Common myeloid progenitor, CD34-positive (primary cell): Measurements from ENCODE around the gene HMGXB3.

Experiments
- CTCF ChIA-PET: fragments of 350-600 bp; sonication (Branson Sonifier 250); formaldehyde crosslinking; loops from one replicate; lab custom pipeline; 2021; ENCODE audit warnings: antibody characterized with exemption; lab: Charles Lee
- POLR2A ChIA-PET: fragments of 350-600 bp; sonication (Branson Sonifier 250); formaldehyde crosslinking; loops from one replicate; lab custom pipeline; 2021; ENCODE audit warnings: antibody characterized with exemption; lab: Charles Lee
- DNase-seq, 3 donors: peaks; one replicate each; pipeline versions ENCODE4 v3.0.0 to v3.0.0-alpha.2; 2013
- H3K27ac ChIP-seq, 2 experiments: 1 replicate in 1 of 2; 2 replicates in 1 of 2; pipeline ENCODE4 v1.7.0; 2013; ENCODE audit warnings: inconsistent platforms in 2 of 2, low read length in 2 of 2, mild to moderate bottlenecking in 2 of 2, low read depth in 1 of 2, moderate library complexity in 1 of 2; ENCODE audit not compliant: severe bottlenecking in 2 of 2, insufficient read depth in 1 of 2, poor library complexity in 1 of 2
- H3K27me3 ChIP-seq, 5 experiments: replicated peaks in 2 of 5; 1 replicate in 3 of 5; 2 replicates in 2 of 5; pipeline versions ENCODE4 v1.6.1 to v1.7.0; 2013; ENCODE audit warnings: low read length in 4 of 5, mild to moderate bottlenecking in 2 of 5, moderate library complexity in 2 of 5, inconsistent platforms in 1 of 5; ENCODE audit not compliant: insufficient read depth in 5 of 5, control insufficient read depth in 4 of 5
- H3K36me3 ChIP-seq, 4 experiments: 1 replicate in 2 of 4; 2 replicates in 2 of 4; pipeline versions ENCODE4 v1.6.1 to v1.7.0; 2013; ENCODE audit warnings: low read length in 3 of 4, control low read depth in 1 of 4, mild to moderate bottlenecking in 1 of 4; ENCODE audit not compliant: control insufficient read depth in 4 of 4, insufficient read depth in 4 of 4
- H3K4me1 ChIP-seq, 4 experiments: 1 replicate in 3 of 4; 2 replicates in 1 of 4; pipeline versions ENCODE4 v1.6.1 to v1.7.1; 2013; ENCODE audit warnings: low read length in 3 of 4, mild to moderate bottlenecking in 3 of 4, control low read depth in 1 of 4, inconsistent platforms in 1 of 4, moderate library complexity in 1 of 4; ENCODE audit not compliant: control insufficient read depth in 4 of 4, insufficient read depth in 4 of 4; ENCODE audit errors: control extremely low read depth in 1 of 4
- H3K4me3 ChIP-seq, 7 experiments: 1 replicate in 4 of 7; 2 replicates in 3 of 7; pipeline versions ENCODE4 v1.5.1 to v1.7.0; 2013; ENCODE audit warnings: mild to moderate bottlenecking in 7 of 7, low read length in 6 of 7, moderate library complexity in 6 of 7, inconsistent platforms in 2 of 7, low read depth in 2 of 7, control low read depth in 1 of 7; ENCODE audit not compliant: insufficient read depth in 4 of 7, control insufficient read depth in 1 of 7; ENCODE audit errors: extremely low read depth in 1 of 7
- H3K9me3 ChIP-seq, 5 experiments: 1 replicate in 4 of 5; 2 replicates in 1 of 5; pipeline versions ENCODE4 v1.6.1 to v1.7.1; 2013; ENCODE audit warnings: low read length in 4 of 5, mild to moderate bottlenecking in 2 of 5, inconsistent platforms in 1 of 5, low read depth in 1 of 5, moderate library complexity in 1 of 5; ENCODE audit not compliant: control insufficient read depth in 4 of 5, insufficient read depth in 2 of 5; ENCODE audit errors: control extremely low read depth in 1 of 5
- WGBS: methylation state at CpG from one replicate; pipeline ENCODE4 v1.1.5; 2013; ENCODE audit not compliant: insufficient coverage; 5-methylcytosine and 5-hydroxymethylcytosine counted together

HMGXB3 gene

GRCh38 chr5:150063638-150064037 lies 63.1 kb downstream of the HMGXB3 start:
- 88% methylated on average over 4 of the region's 5 CpGs for WGBS
- Histone ChIP-seq H3K27me3 (no peaks in the 10 kb centered on the region), H3K27ac (no peak overlapping the region), H3K4me1 (peaks cover 0 to 79% (median 68%) of the 10 kb centered on the region in 4 experiments), H3K9me3 (no peaks in the 10 kb centered on the region), H3K4me3 (no peak overlapping the region), H3K36me3 (no peaks in the 10 kb centered on the region)
- ChIA-PET POLR2A (interaction anchor here (0.9 to 1.0 kb wide), 2 partner anchors 12 to 19 kb away, joined by 3 to 4 read pairs; no protein-coding TSS in a partner anchor), CTCF (interaction anchor here (0.6 to 4.2 kb wide), 14 partner anchors 9 to 59 kb away, joined by 3 to 26 read pairs (median 6); no protein-coding TSS in a partner anchor)
- DNase-seq, result no peak

GRCh38 chr5:150064681-150065220 lies 64.2 kb downstream of the HMGXB3 start:
- peaks cover 0 to 78% (median 72%) of the 10 kb centered on the region in 4 experiments for H3K4me1 ChIP-seq
- no peaks in the 10 kb centered on the region for H3K36me3 ChIP-seq
- 91% methylated on average over 6 of the region's 7 CpGs for WGBS
- POLR2A ChIA-PET, result interaction anchor here (1.0 kb wide), 1 partner anchor 18 kb away, joined by 4 read pairs; no protein-coding TSS in a partner anchor
- H3K27ac ChIP-seq, result no peak overlapping the region
- no peak overlapping the region for H3K4me3 ChIP-seq
- H3K9me3 ChIP-seq, result no peaks in the 10 kb centered on the region
- CTCF ChIA-PET, result interaction anchor here (0.9 to 4.2 kb wide), 13 partner anchors 8 to 231 kb away, joined by 3 to 26 read pairs (median 6); no protein-coding TSS in a partner anchor
- no peak for DNase-seq
- H3K27me3 ChIP-seq, result no peaks in the 10 kb centered on the region

DNA sequence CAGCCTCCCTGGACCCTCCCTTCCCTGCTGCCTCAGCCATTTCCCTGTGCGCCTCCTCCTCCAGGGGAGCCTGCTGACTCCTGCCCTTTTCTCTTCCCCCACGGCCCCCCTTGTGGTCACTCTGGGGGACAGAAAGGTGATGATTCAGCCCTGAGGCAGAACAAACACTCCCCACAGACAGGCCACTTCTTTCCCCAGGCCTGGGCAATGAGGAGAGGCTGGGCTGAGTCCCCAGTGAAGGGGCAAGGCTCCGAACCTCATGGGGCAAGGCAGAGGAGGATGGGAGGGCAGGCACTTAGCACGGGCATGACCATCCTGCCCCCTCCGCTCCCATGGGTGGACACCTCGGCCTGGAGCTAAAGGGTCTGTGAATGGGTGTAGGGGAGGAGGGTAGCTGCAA lies 64.8 kb downstream of the HMGXB3 start:
- no peaks in the 10 kb centered on the region for H3K27me3 ChIP-seq
- 98% methylated on average over 4 of the region's 6 CpGs for WGBS
- no peak overlapping the region for H3K27ac ChIP-seq
- ChIA-PET CTCF (interaction anchor here (0.8 to 4.2 kb wide), 15 partner anchors 8 to 231 kb away, joined by 3 to 26 read pairs (median 6); no protein-coding TSS in a partner anchor), POLR2A (no interaction called here)
- no peak for DNase-seq
- no peak overlapping the region for H3K4me3 ChIP-seq
- peaks cover 0 to 83% (median 73%) of the 10 kb centered on the region in 4 experiments for H3K4me1 ChIP-seq
- no peaks in the 10 kb centered on the region for H3K36me3 ChIP-seq
- no peaks in the 10 kb centered on the region for H3K9me3 ChIP-seq

DNA sequence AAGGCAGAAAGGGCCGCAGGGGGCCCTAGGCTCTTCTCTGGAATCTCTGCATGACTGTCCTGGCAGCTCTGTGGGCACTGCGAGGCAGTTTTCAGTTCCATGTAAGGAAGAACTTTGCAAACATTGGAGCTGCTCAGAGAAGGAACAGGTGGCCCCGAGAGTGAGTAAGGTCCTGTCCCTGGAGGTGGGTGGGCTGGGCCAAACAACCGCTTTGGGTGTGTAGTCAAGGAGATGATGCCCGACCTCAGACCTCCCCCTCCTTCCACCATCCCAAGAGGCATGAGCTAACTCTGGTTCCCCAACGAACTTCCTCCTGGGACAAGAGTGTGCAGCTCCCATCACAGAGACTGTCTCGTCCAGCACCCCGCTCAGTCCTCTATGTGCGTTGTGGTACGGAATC lies 65.3 kb downstream of the HMGXB3 start:
- no peaks in the 10 kb centered on the region for H3K9me3 ChIP-seq
- 94% methylated on average over 7 of the region's 10 CpGs for WGBS
- peaks cover 0 to 89% (median 74%) of the 10 kb centered on the region in 4 experiments for H3K4me1 ChIP-seq
- ChIA-PET POLR2A (no interaction called here), CTCF (interaction anchor here (0.8 to 4.2 kb wide), 11 partner anchors 9 to 52 kb away, joined by 3 to 26 read pairs (median 6); no protein-coding TSS in a partner anchor)
- no peak for DNase-seq
- no peaks in the 10 kb centered on the region for H3K36me3 ChIP-seq
- no peaks in the 10 kb centered on the region for H3K27me3 ChIP-seq
- no peak overlapping the region for H3K4me3 ChIP-seq
- H3K27ac ChIP-seq, result no peak overlapping the region

- H3K27ac ChIP-seq, result no peak overlapping the region
- no peaks in the 10 kb centered on the region for H3K9me3 ChIP-seq
- H3K36me3 ChIP-seq, result no peaks in the 10 kb centered on the region
- WGBS, result 100% methylated on average over 3 of the region's 5 CpGs
- CTCF ChIA-PET, result interaction anchor here (1.1 to 4.2 kb wide), 8 partner anchors 9 to 52 kb away, joined by 3 to 26 read pairs (median 7); no protein-coding TSS in a partner anchor
- no peak for DNase-seq
- H3K4me3 ChIP-seq, result no peak overlapping the region
- no peaks in the 10 kb centered on the region for H3K27me3 ChIP-seq
- peaks cover 0 to 89% (median 74%) of the 10 kb centered on the region in 4 experiments for H3K4me1 ChIP-seq
- POLR2A ChIA-PET, result no interaction called here
These were observed 65.9 kb downstream of the HMGXB3 start for GRCh38 chr5:150066436-150066835.

GRCh38 chr5:150066901-150067396 lies 66.4 kb downstream of the HMGXB3 start:
- Histone ChIP-seq H3K4me3 (peak overlapping the region in 1 of 7 experiments; percentile 10), H3K27me3 (no peaks in the 10 kb centered on the region), H3K4me1 (peaks cover 0 to 85% (median 72%) of the 10 kb centered on the region in 4 experiments), H3K27ac (no peak overlapping the region), H3K9me3 (no peaks in the 10 kb centered on the region), H3K36me3 (no peaks in the 10 kb centered on the region)
- WGBS, result 86% methylated on average over 1 of the region's 2 CpGs
- DNase-seq, result peak in 2 of 3 donors; percentile 57 to 58
- CTCF ChIA-PET, result interaction anchor here (1.0 to 4.0 kb wide), 5 partner anchors 9 to 51 kb away, joined by 3 to 18 read pairs (median 7); partner anchors contain the start of gene CSF1R
- POLR2A ChIA-PET, result no interaction called here
